G401 (cell line): ENCODE data around the gene GALK1. TPM values are rescaled to one million over a fixed set of nuclear protein-coding genes. Genes with fewer than 3 reads are reported as not detected.

Experiments
- DNase-seq: peaks from one replicate; pipeline ENCODE4 v3.0.0-alpha.2; 2015; ENCODE audit warnings: low spot score
- in situ Hi-C: cut with HindIII; loops from 2 replicates; pipeline ENCODE4 v1.10.0; 2016; ENCODE audit warnings: low sequenced_read_pairs, mixed read lengths
- total RNA-seq: library from RNA; depleted of rRNA; stranded (reverse); fragments of >200 nt; shearing (Covaris generic); gene quantifications from 2 replicates; pipeline ENCODE4 v1.2.3, GENCODE V29; 2014

The GALK1 gene
- total RNA-seq, 1 experiment from 2014 or later, result 68.3 TPM

DNA sequence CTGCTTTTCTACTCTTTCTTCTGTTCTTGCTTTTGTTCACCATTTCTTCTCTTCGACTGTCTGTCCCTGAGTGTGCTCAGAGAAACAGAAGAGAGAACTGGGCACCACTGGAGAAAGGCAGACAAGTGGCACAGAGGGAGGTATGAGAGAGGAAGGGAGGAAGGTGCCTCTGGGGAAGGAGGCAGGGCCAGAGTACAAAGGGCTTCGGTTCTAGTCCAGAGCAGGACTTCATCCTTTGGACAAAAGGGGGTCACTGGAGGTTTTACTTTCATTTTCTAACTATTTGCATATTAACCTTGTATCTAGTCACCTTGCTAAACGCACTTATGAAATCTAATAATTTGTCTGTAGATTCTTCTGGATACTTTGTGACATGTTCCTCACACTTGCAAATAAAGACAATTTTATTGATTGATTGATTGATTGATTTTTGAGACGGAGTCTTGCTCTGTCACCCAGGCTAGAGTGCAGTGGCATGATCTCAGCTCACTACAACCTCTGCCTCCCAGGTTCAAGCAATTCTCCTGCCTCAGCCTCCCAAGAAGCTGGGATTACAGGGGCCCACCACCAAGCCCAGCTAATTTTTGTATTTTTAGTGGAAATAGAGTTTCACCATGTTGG is 30.2 kb downstream of the GALK1 start:
- DNase-seq, result no peak
- in situ Hi-C loops, result no loop called here

DNA sequence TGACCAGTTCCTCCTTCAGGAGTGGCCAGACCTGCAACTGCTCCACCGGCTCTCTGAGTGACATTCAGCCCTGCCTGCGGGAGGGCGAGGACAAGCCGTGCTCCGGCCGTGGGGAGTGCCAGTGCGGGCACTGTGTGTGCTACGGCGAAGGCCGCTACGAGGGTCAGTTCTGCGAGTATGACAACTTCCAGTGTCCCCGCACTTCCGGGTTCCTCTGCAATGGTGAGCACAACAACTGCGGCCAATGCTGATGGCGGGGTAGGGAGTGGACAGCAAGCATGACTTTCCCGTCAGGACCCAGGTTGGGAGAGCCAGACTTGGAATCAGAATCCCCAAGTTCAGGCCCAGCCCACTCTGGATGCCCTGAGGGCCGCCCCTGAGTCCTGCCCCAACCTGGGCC is 31.5 kb downstream of the GALK1 start:
- in situ Hi-C loops, result no loop called here
- DNase-seq, result no peak

DNA sequence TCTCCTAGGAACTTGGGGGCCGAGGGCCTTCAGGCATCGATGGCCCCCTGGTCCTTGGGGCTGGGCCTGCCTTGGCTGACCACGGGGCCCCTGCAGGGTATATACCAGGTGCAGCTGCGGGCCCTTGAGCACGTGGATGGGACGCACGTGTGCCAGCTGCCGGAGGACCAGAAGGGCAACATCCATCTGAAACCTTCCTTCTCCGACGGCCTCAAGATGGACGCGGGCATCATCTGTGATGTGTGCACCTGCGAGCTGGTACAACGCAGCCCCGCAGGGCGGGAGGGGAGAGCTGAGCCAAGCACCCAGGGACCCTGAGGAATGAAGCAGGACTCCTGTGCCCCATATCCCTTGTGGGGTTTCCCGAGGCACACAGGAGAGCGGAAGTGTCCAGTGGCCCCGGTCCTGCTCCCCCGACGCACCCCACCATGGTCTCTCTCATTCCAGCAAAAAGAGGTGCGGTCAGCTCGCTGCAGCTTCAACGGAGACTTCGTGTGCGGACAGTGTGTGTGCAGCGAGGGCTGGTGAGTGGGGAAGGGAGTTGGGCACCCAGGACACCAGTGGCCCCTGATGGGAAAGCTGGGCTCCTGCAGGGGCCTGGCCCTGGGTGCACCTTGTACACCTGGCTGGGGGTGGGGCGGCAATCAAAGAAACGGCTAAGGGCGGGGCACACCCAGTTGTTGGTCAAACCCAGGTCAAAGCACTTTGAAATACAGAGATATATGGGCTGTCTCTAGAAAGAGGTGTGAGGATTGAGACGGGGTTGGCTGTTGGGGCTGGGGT is 33.1 kb downstream of the GALK1 start:
- DNase-seq, result no peak
- in situ Hi-C loops, result no loop called here

DNA sequence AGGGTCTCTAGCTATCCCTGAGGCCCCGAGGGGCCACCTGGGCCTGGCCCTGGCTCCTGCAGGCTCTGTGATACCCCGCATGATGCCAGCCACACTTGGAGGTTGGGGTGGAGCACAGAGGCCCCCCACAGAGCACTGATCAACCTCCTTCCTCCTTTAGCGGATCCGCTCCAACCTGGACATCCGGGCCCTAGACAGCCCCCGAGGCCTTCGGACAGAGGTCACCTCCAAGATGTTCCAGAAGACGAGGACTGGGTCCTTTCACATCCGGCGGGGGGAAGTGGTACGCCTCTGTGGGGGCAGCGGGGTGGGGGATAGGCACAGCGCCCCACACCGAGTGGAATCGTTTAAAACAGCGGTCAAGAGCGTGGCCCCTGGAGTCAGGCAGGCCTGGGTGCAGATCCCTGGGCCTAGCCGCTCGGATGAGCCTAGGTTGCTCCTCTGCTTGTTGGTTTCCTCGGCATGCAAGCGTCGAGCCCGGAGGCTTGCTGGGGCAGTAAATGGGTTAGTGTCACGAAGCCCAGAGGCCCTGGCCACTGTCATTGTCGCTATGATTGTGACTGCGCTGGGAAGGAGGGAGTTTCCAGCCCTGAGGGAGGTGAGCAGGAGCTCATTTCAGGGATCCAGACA is 33.8 kb downstream of the GALK1 start:
- DNase-seq, result no peak
- in situ Hi-C loops, result no loop called here

DNA sequence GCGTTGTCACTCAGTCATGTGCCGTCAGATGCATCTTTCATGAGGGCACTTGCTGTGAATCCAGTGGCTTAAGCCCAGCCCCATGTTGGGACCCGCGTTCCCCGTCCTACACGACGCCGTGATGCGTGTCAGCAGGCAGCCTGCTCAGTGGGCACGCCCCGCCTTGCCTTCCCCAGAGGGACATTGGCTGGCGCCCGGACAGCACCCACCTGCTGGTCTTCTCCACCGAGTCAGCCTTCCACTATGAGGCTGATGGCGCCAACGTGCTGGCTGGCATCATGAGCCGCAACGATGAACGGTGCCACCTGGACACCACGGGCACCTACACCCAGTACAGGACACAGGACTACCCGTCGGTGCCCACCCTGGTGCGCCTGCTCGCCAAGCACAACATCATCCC is 34.9 kb downstream of the GALK1 start:
- in situ Hi-C loops, result no loop called here
- no peak for DNase-seq

DNA sequence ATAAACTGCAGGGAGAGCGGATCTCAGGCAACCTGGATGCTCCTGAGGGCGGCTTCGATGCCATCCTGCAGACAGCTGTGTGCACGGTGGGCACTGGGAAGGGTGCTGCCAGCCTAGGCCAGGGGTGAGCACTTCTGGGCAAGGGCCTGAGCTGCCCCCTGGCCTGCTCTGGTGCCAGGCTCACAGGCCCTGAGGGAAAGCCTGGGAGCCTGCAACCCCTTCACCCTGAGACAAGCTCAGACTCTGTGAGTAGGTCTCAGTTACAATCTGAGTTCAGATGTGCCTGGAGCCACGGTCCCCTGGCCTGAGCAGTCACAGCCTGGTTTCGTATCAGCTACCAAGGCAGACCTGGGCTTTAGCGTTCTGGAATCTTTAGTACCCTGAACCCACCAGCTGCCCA is 35.6 kb downstream of the GALK1 start:
- no peak for DNase-seq
- in situ Hi-C loops, result no loop called here

DNA sequence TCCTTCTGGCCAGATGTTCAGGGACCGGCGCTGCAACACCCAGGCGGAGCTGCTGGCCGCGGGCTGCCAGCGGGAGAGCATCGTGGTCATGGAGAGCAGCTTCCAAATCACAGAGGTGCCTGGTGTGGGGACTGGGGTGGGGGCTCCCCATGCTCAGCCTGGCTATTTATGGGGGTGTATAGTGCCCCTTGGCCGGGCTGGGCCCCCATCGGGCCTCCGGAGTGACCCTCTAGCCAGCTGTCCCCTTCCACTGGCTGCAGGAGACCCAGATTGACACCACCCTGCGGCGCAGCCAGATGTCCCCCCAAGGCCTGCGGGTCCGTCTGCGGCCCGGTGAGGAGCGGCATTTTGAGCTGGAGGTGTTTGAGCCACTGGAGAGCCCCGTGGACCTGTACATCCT is 37.6 kb downstream of the GALK1 start:
- DNase-seq, result no peak
- in situ Hi-C loops, result no loop called here

DNA sequence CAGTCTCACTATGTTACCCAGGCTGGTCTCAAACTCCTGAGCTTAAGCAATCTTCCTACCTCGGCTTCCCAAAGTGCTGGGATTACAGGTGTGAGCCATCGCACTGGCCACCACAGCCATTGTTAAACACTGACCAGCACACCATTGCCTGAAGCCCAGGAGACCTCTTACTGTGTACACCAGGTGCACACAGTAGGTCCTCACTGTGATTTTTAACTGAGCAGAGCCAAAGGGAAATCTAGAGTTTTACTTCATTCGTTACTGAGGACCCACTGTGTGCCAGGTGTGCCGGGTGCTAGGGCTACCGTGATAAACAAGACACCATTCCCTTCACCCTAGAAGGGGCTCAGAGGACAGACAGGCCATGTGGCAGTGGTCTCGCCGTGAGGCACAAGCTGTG is 39.5 kb downstream of the GALK1 start:
- in situ Hi-C loops, result no loop called here
- DNase-seq, result no peak

DNA sequence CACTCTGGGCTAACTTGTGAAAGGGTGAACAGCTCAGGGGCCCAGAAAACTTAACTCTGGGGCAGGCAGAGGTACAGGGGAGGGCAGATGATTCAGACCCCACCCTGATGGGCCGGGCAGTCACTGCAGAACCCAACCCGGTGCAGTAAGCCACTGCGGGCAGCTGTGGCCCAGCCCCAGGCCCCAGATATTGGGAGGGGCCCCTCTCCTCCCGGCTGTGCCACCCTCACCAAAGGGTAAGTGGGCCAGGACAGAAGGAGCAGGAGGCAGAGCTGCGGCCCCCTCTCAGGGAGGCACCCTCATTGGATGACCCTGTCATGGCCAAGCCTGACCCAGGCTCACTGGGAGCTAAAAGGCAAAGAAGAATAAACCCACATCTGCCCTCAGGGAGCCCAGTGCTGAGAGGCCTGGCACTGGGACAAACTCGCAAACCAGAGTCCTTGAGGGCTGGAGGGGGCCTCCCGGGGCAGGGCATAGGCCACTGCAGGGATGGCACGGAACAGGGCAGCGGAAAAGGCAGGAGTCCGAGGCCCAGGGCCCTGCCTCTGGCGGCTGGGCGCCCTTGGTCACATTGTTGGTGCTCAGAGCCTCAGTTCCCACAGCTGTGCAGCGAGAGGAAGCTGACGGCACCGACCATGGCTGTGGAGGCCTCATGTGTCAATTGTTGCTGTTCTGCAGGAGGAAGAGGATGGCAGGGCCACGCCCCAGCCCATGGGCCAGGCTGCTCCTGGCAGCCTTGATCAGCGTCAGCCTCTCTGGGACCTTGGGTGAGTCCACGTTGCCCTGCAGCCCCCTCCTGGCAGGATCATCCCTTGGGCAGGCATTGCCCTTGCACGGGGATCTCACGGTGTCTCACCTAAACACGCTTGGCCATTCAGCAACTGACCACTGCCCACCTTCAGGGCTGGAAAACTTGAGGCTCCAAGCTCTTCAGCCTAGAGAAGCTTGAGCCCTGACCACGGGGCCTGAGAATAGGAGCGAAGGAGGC is 40.7 kb downstream of the GALK1 start:
- DNase-seq, result no peak
- in situ Hi-C loops, result no loop called here

DNA sequence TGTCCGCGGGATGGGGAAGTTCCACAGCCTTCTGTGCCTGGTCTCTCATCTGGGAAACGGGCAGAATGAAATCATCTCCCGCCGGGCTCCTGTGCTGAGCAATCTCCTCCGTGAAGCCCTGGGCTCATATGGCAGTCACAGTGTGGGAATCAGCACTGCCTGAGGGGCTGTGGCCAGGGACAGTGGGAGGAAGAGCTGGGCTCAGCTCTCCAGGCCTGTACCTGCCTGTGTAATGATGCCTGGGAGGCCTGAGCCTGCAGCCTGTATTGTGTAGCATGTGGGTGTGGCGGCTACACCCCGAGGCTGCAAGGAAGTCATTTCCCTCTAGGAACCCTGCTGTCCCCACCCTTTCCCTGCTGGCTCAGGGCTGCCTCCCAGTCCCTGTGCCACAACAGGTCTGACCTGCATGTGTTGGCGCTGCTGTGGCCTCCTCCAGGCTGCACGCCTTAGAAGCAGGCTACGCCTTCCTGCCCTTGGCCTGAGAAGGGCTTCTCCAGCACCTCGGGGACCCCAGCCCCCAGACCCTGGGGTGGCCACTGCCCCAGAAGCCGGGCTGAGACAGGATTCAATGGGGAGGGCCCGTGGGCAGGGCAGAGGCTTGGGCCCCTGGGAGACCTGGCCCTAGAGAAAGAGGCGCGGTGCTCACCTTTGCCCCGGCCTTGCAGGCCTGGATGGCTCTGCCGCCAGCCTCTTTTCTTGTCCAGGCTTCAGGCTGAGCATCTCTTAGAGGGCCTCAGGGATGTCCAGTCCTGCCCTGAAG is 41.6 kb downstream of the GALK1 start:
- DNase-seq, result no peak
- in situ Hi-C loops, result no loop called here

DNA sequence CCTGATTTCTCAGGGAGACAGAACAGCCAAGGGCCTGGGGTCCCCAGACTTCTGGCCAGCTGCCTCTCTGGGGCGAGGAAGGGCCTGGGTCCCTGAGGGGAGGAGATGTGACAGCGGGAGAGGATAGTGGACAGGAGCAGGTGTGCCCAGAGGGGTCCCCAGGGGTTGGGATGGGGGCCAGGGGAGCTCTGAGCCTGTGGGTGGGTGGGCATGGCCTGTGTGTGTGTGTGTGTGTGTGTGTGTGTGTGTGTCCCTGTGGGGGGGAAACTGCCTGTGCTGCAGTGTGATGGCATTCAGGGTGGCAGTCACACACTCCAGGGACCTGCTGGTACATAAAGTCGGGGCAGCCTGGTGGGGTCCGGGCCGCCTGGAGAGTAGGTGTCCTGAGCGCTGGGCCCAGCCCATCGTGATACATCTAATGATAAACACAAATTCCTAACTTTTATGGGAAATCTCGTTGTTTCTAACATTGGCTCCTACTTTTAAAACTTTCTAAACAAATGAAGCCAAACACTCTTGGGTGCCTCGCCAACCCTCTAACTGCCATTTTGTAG is 42.4 kb downstream of the GALK1 start:
- no peak for DNase-seq
- in situ Hi-C loops, result no loop called here

DNA sequence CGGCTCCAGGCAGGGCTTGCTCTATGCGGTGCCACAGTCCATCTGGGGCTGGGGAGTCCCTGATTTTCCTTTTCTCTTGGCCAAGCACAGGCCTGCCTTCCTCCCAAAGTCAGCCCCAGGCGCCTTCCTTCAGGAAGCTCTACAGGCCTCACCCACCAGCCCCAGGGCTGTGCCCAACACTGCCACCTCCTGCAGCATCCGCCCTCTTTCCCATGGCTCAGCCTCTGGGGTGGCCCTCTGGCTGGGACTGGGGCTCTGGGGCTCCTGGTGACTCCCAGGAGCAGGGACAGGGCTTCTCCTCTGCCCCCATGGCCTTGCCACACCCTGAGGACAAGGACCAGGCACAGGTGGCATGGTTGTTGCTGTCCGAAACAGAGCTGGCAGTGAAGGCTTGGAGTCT is 42.9 kb downstream of the GALK1 start:
- in situ Hi-C loops, result no loop called here
- no peak for DNase-seq

DNA sequence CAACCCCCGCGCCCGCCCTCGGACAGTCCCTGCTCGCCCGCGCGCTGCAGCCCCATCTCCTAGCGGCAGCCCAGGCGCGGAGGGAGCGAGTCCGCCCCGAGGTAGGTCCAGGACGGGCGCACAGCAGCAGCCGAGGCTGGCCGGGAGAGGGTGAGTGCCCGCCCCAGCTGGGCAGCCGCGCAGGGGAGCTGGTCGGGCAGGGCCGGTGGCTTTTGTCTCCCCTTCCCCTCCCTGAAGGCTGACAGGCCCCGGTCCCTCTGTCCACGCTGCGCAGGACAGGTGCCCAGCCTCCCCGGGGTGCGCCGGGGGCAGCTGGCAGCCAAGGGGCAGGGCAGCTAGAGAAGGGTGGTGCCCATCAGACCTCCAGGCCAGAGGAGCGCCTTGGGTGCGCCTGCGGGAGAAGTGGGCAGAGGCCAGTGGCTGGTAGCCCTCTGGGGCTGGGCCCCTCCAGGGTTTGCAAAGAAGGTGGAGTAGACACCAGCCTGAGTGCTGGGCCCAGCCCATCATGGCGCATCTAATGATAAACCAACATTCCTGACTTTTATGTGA is 43.5 kb downstream of the GALK1 start:
- in situ Hi-C loops, result no loop called here
- no peak for DNase-seq

DNA sequence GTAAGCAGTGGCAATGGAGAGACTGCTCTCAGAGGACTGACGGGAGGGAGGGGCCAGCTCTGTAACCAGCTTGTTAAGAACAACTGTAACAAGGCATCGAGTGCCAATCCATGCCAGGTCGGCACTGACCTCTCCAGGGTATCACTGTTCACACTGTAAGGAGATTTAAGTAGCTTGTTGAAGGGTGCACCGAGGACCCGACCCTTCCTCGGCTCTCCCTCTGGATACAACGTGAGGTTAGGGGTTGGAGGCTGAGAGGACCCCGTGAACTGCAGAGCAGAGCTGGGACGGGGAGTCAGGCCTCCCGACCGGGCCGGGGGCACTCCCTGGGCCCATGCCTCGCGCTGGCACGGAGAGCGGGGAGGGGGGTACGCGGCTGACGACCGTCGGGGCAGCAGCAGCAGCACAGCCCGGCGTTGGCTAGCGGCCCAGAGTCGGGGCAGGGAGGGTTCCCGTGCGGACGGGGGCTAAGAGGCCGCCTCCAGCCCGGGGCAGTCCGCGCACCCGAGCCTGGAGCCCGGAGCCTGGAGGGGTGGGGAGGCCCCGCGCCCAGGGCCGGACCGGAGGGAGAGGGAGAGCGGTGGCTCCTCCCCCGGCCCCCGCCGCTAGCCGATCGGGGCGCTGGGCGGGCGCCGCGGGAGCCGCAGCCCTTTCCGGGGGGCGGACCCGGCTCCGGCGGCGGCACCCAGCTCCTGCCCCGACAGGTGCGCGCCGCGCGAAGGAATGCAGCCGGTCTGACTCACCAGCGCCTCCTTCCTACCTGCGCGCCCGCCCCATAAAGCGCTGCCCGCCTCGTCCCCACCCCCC is 44.1 kb downstream of the GALK1 start, which contains the start of gene ITGB4:
Gene ITGB4 (plus strand): TSS at position 804 of the 807 bp plus-strand sequence. CDS start 3,245 bp downstream, outside the sequence.
- in situ Hi-C loops, result no loop called here

DNA sequence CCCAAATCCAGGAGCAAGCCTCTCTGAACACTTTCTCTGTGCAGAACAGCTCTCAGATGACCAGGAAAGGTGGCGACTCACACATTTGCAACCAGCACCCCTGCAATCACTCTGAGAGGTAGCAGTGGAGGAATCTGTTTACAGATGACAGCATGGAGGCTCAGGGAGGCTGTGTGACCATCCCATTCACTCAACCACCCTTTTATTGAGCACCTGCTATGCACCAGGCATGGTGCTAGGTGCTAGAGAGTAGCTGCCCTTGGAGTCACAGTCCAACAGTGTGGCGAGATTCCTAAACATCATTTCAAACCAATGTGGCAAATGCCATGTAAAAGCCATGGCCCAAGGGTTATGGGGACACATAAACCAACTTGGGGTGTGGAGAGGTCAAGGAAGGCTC is 45.3 kb downstream of the GALK1 start:
- DNase-seq, result no peak
- in situ Hi-C loops, result no loop called here

More for the DNA sequence above, 44.1 kb downstream of the GALK1 start, which contains the start of gene ITGB4:
- no peak for DNase-seq

DNA sequence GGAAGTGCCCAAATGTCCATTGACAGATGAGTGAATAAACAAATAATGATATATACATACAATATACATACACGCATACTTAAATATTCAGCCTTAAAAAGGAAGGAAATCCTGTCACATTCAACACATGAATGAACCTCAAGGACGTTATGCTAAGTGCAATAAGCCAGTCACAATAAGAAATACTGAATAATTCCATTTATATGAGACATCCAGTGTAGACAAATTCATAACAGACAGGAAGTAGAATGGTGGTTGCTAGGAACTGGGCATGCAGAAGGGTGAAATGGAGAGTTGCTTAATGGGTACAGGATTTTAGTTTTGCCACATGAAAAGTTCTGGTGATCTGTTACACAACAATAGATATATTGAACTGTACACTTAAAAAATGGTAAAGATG is 52.5 kb downstream of the GALK1 start:
- in situ Hi-C loops, result no loop called here

More for the DNA sequence above, 52.5 kb downstream of the GALK1 start:
- no peak for DNase-seq
